K562 (cell line): ENCODE results near the gene IGF2R. TPM values are rescaled to one million over a fixed set of nuclear protein-coding genes. Genes with fewer than 3 reads are reported as not detected.

ENCODE experiments used
- ARID1B ChIP-seq: fragments of 450-650 bp; IDR thresholded peaks from 2 replicates; pipeline ENCODE4 v1.6.1; 2016; ENCODE audit warnings: antibody characterized with exemption, mild to moderate bottlenecking, inconsistent platforms
- CBX3 ChIP-seq, 2 experiments: IDR thresholded peaks; 1 replicate in 1 of 2; 2 replicates in 1 of 2; pipeline ENCODE4 v1.6.1; 2012; ENCODE audit warnings: inconsistent platforms in 2 of 2, low read length in 2 of 2, borderline replicate concordance in 1 of 2, control low read depth in 1 of 2
- ELF2 ChIP-seq: fragments of 250-450 bp; sonication (Bioruptor Pico); IDR thresholded peaks from 2 replicates; pipeline ENCODE4 v1.5.0; 2021; ENCODE audit warnings: mild to moderate bottlenecking
- GATA2 ChIP-seq: sonication (generic); formaldehyde crosslinking; IDR thresholded peaks from 2 replicates; pipeline ENCODE4 v1.4.0; 2020; ENCODE audit warnings: mild to moderate bottlenecking, missing genetic modification reagents
- HNRNPL ChIP-seq: fragments of 200-400 bp; formaldehyde crosslinking; IDR thresholded peaks from 2 replicates; pipeline ENCODE4 v1.6.1; 2017; ENCODE audit warnings: low read depth, mild to moderate bottlenecking, low read length
- HSF4 ChIP-seq: fragments of 250-450 bp; sonication (Bioruptor Pico); IDR thresholded peaks from 2 replicates; pipeline ENCODE4 v2.1.2; 2022; ENCODE audit warnings: mild to moderate bottlenecking, moderate library complexity, borderline replicate concordance
- MCM2 ChIP-seq: fragments of 450-650 bp; IDR thresholded peaks from 2 replicates; pipeline ENCODE4 v1.6.1; 2017; ENCODE audit warnings: low read depth, mild to moderate bottlenecking
- NR2F6 ChIP-seq: fragments of 450-650 bp; formaldehyde crosslinking; IDR thresholded peaks from 2 replicates; pipeline ENCODE4 v1.4.0; 2020; ENCODE audit warnings: mild to moderate bottlenecking
- RBM22 ChIP-seq: fragments of 200-400 bp; formaldehyde crosslinking; IDR thresholded peaks from 2 replicates; pipeline ENCODE4 v1.6.1; 2018; ENCODE audit warnings: low read length, low read depth; ENCODE audit not compliant: poor library complexity, severe bottlenecking
- SMAD4 ChIP-seq: fragments of 250-450 bp; sonication (Bioruptor Pico); conservative IDR thresholded peaks from 2 replicates; pipeline ENCODE4 v1.8.0; 2021; ENCODE audit warnings: inconsistent platforms, mild to moderate bottlenecking, moderate library complexity
- SUPT5H ChIP-seq: fragments of 450-650 bp; IDR thresholded peaks from 2 replicates; pipeline ENCODE4 v1.6.1; 2016
- ZNF764 ChIP-seq: fragments of 250-450 bp; sonication (Bioruptor Pico); IDR thresholded peaks from 2 replicates; pipeline ENCODE4 v1.4.0; 2020; ENCODE audit warnings: low read depth, mild to moderate bottlenecking, moderate library complexity
- polyA plus RNA-seq, 8 experiments: library from polyadenylated mRNA; depleted of rRNA in 4 of 8; stranded (reverse) in 5 of 8; unstranded in 3 of 8; fragments of >200 nt; fragmentation: Nextera tagmentation in 2 of 8; fragmentation: Illumina TruSeq in 1 of 8; extraction: Ambion mirVana in 2 of 8; extraction: Trizol in 1 of 8; gene quantifications; 2 replicates each; pipeline versions ENCODE4 v1.2.1 to v1.2.3, GENCODE V29; 2011 to 2014; ENCODE audit warnings: inconsistent platforms in 1 of 8, missing spikeins in 1 of 8
- total RNA-seq, 7 experiments: library from RNA; depleted of rRNA in 6 of 7; stranded (reverse); fragments of >200 nt in 6 of 7; fragmentation: Illumina TruSeq in 2 of 7; extraction: Trizol in 2 of 7; gene quantifications; 2 replicates each; pipeline versions ENCODE4 v1.2.1 to v1.2.3, GENCODE V29; 2011 to 2021; ENCODE audit warnings: low replicate concordance in 1 of 7
- TF ChIP-seq, protein P1 (sequence below): sonication (generic); formaldehyde crosslinking; IDR thresholded peaks from 2 replicates; pipeline ENCODE4 v1.8.1; 2023; ENCODE audit warnings: mild to moderate bottlenecking, missing genetic modification reagents
- TF ChIP-seq, protein P2 (sequence below): fragments of 450-650 bp; IDR thresholded peaks from 2 replicates; pipeline ENCODE4 v1.6.1; 2016
- TF ChIP-seq, protein P3 (sequence below): sonication (generic); formaldehyde crosslinking; IDR thresholded peaks from 2 replicates; pipeline ENCODE4 v1.8.1; 2022; ENCODE audit warnings: missing genetic modification reagents
- TF ChIP-seq, protein P4 (sequence below): sonication (generic); formaldehyde crosslinking; IDR thresholded peaks from 2 replicates; pipeline ENCODE4 v1.9.0; 2022; ENCODE audit warnings: mild to moderate bottlenecking, missing genetic modification reagents
- TF ChIP-seq, protein P5 (sequence below), 2 experiments: fragments of 450-650 bp; conservative IDR thresholded peaks; 2 replicates each; pipeline ENCODE4 v1.6.1; 2017; ENCODE audit warnings: mild to moderate bottlenecking in 2 of 2, moderate library complexity in 2 of 2
- TF ChIP-seq, protein P6 (sequence below): fragments of 250-450 bp; sonication (Bioruptor Pico); IDR thresholded peaks from 2 replicates; pipeline ENCODE4 v1.8.0; 2021; ENCODE audit warnings: moderate library complexity, mild to moderate bottlenecking, inconsistent platforms

The IGF2R gene
- total and polyA plus RNA-seq, 9 of the 15 experiments (the other 6 are each of a cell fraction or from before 2014, with no cell fraction given) = 3.5 to 92.3 (median 34.5) TPM

DNA sequence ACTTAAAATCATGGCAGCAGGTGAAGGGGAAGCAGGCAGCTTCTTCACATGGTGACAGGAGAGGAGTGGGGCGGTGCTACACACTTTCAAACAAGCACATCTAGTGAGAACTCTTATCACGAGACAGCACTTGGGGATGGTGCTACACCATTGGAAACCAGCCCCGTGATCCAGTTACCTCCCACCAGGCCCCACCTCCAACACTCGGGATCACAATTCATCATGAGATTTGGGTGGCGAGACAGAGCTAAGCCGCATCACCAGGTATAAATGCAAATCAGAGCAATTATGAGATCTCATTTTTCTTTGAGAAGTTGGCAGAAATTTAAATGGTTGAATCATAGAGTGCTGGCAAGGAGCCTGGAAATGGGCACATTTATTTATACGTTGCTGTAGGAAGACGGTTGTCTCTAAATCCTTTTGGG lies 31.4 kb downstream of the IGF2R start (continued):
- TF ChIP-seq, protein P1, sequence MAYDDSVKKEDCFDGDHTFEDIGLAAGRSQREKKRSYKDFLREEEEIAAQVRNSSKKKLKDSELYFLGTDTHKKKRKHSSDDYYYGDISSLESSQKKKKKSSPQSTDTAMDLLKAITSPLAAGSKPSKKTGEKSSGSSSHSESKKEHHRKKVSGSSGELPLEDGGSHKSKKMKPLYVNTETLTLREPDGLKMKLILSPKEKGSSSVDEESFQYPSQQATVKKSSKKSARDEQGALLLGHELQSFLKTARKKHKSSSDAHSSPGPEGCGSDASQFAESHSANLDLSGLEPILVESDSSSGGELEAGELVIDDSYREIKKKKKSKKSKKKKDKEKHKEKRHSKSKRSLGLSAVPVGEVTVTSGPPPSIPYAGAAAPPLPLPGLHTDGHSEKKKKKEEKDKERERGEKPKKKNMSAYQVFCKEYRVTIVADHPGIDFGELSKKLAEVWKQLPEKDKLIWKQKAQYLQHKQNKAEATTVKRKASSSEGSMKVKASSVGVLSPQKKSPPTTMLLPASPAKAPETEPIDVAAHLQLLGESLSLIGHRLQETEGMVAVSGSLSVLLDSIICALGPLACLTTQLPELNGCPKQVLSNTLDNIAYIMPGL (CRISPR knock-in tag) = no peak
- TF ChIP-seq, protein P2, sequence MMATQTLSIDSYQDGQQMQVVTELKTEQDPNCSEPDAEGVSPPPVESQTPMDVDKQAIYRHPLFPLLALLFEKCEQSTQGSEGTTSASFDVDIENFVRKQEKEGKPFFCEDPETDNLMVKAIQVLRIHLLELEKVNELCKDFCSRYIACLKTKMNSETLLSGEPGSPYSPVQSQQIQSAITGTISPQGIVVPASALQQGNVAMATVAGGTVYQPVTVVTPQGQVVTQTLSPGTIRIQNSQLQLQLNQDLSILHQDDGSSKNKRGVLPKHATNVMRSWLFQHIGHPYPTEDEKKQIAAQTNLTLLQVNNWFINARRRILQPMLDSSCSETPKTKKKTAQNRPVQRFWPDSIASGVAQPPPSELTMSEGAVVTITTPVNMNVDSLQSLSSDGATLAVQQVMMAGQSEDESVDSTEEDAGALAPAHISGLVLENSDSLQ = peak; percentile 35; the same call in 1 of the 2 replicates
- TF ChIP-seq, protein P3, sequence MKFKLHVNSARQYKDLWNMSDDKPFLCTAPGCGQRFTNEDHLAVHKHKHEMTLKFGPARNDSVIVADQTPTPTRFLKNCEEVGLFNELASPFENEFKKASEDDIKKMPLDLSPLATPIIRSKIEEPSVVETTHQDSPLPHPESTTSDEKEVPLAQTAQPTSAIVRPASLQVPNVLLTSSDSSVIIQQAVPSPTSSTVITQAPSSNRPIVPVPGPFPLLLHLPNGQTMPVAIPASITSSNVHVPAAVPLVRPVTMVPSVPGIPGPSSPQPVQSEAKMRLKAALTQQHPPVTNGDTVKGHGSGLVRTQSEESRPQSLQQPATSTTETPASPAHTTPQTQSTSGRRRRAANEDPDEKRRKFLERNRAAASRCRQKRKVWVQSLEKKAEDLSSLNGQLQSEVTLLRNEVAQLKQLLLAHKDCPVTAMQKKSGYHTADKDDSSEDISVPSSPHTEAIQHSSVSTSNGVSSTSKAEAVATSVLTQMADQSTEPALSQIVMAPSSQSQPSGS (CRISPR knock-in tag) = no peak
- TF ChIP-seq ZNF764 (CRISPR knock-in tag) = no peak
- TF ChIP-seq, protein P4, sequence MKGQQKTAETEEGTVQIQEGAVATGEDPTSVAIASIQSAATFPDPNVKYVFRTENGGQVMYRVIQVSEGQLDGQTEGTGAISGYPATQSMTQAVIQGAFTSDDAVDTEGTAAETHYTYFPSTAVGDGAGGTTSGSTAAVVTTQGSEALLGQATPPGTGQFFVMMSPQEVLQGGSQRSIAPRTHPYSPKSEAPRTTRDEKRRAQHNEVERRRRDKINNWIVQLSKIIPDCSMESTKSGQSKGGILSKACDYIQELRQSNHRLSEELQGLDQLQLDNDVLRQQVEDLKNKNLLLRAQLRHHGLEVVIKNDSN (CRISPR knock-in tag) = no peak
- no peak for TF ChIP-seq MCM2
- TF ChIP-seq ELF2 (CRISPR knock-in tag) = no peak
- TF ChIP-seq NR2F6 (CRISPR knock-in tag) = no peak
- TF ChIP-seq HNRNPL = no peak
- 0 out of 2 replicates have a peak, but pooled peaks have one; percentile 26 for TF ChIP-seq SMAD4 (CRISPR knock-in tag)
- no peak for TF ChIP-seq SUPT5H
- no peak for TF ChIP-seq HSF4 (CRISPR knock-in tag)
- TF ChIP-seq, protein P5, sequence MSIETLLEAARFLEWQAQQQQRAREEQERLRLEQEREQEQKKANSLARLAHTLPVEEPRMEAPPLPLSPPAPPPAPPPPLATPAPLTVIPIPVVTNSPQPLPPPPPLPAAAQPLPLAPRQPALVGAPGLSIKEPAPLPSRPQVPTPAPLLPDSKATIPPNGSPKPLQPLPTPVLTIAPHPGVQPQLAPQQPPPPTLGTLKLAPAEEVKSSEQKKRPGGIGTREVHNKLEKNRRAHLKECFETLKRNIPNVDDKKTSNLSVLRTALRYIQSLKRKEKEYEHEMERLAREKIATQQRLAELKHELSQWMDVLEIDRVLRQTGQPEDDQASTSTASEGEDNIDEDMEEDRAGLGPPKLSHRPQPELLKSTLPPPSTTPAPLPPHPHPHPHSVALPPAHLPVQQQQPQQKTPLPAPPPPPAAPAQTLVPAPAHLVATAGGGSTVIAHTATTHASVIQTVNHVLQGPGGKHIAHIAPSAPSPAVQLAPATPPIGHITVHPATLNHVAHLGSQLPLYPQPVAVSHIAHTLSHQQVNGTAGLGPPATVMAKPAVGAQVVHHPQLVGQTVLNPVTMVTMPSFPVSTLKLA (conservative IDR thresholded peaks at IDR 0.05) = peak in 1 of 2 experiments; percentile 43; a peak in 1 of 4 replicates
- no peak for TF ChIP-seq CBX3 (IDR thresholded peaks at IDR 0.05; ENCODE audit: borderline replicate concordance in 1 of 2, low read length in 2 of 2)
- TF ChIP-seq RBM22 = no peak
- no peak; the same call in 1 of the 2 replicates for TF ChIP-seq ARID1B
- TF ChIP-seq, protein P6, sequence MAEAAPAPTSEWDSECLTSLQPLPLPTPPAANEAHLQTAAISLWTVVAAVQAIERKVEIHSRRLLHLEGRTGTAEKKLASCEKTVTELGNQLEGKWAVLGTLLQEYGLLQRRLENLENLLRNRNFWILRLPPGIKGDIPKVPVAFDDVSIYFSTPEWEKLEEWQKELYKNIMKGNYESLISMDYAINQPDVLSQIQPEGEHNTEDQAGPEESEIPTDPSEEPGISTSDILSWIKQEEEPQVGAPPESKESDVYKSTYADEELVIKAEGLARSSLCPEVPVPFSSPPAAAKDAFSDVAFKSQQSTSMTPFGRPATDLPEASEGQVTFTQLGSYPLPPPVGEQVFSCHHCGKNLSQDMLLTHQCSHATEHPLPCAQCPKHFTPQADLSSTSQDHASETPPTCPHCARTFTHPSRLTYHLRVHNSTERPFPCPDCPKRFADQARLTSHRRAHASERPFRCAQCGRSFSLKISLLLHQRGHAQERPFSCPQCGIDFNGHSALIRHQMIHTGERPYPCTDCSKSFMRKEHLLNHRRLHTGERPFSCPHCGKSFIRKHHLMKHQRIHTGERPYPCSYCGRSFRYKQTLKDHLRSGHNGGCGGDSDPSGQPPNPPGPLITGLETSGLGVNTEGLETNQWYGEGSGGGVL (CRISPR knock-in tag) = no peak
- no peak for TF ChIP-seq GATA2 (CRISPR knock-in tag)
